Measurements from ENCODE around the gene CCDC157.

Gene CCDC157

DNA sequence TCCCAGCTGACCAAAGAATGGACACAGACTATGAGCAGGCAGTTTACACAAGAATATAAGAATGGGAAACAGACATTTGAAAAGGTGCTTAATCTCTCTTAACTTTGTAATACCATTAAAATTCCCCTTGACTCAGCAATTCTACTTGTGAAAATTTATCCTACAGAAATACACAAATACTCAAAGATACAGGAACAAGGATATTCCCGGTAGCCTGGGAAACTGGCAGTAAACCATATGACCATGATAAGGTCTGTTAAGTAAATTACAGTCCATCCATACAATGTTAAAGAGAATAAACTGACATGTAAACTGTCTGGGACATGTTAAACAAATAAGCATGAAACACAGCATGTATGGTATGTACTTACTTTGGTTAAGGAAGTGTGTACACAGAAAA, 60.0 kb downstream of the CCDC157 start:
- DNase-seq, result no peak

DNA sequence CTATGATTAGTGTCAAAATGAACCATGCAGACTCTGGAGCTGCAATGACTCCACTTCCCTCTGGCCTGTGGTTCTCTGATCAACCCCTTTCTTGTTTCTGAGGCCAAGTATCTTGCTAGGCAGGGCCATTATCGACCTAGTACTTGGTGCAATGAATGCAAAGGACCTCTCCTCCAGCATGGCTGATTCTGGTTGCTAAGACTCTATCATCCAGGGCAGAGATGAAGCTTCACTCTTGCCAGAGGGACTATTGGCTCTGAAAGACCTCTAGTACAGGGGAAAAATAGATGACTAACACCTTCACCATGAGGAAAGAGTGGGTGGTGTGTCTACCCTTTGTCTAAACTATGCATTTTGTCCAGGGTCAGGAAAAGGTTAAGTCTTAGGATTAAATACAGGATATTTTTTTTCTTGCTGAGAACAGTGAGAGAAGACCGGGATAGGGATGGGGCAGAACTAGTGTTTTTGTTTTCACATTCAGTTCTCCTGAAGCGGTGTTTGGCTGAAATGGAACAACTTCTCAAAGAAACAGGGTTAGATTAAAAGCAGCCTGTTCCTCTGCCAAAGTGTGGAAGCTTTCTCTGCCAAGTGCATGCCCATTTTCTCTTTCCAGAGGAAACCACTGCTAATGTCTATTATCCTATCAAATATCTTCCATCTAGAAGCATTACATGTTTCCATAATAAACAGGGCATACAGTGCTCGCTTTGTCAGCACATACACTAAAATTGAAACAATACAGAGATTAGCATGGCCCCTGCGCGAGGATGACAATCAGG, 63.7 kb downstream of the CCDC157 start:
- no peak for DNase-seq

DNA sequence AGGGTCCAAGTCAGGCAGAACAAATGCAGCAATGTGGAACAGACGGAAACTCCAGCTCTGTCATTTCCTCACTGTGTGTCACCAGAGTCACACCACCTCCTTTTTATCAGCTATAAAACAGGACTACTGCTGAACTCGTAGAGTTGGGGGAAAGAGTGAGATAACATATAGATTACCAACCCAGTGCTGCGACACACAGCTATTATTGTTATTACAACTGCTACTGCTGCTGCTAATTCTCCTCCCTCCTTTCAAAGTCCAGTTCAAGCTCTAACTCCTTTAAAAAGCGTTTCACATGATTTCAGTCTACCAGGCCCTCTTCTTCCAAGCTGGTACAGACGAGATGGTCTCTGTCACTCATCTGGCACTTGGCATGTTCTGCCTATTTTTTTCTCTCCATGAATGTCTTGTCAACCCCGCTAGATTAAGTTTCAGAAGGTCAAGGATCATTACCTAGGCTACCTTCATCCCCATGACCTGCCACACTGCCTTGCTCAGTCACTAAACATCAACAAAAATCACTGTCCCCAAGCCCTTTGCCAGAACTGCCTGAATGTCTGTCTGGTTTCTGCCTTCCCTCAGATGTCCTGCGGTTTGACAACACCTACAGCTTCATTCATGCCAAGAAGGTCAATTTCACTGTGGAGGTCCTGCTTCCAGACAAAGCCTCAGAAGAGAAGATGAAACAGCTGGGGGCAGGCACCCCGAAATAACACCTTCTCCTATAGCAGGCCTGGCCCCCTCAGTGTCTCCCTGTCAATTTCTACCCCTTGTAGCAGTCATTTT, 65.1 kb downstream of the CCDC157 start:
- DNase-seq, result no peak

DNA sequence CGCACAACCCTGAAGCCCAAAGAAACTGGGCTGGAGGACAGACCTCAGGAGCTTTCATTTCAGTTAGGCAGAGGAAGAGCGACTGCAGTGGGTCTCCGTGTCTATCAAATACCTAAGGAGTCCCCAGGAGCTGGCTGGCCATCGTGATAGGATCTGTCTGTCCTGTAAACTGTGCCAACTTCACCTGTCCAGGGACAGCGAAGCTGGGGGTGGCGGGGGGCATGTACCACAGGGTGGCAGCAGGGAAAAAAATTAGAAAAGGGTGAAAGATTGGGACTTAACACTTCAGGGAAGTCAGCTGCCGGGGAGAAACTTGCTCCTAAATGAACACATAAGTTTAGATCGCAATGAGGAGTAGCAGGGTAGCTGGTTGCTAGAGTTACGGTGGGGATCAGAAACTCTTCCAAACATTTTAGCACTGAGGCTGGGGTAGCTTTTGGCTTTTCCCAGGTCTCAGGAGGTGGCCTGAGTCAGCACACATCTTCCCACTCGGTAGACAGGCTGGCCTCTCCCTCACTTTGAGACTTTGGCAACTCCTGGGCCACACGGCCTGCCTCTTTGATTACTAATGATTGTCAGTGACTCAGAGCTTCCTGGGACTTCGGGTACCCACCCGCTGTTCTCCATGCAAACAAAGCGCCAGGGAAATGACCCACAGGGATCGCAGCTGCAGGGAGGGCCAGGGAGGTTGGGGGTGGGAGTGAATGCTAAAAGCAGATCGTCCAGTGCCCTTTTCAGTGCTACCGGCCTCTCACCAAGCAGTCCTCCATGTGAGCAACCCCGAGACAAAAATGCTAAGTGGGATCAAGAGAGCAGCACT, 65.9 kb downstream of the CCDC157 start:
- peak; percentile 31 for DNase-seq

DNA sequence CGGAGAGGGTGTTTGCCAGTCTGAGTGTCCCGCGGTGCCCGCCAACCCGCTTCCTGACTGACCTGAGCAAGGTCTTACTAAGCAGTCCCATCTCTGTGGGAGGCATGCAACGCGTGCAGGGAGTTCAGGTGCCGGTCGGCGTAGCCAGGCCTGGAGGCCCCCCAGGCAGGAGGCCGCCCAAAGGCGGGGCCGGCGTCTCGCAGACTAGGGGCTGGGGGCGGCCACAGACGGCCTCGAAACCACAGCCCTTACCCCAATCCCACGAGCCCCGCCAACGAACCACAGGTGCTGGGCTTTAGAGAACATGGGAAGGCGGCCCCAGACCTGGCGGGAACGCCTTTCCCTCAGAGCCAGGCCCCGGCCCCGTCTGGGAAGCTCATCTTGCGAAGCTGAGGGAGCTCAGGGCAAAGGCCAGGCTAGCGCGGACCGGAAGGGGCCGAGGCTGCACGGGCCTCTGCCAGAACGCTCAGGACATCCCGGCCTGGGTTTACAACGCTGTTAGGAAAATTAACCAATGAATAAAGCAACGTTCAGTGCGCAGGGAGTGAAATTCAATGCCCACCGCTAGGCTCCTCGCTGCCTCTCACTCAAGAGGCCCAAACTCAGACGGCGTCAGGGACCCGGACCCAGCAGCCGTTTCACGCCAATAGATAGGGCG, 66.6 kb downstream of the CCDC157 start:
- peak; percentile 40 for DNase-seq

DNA sequence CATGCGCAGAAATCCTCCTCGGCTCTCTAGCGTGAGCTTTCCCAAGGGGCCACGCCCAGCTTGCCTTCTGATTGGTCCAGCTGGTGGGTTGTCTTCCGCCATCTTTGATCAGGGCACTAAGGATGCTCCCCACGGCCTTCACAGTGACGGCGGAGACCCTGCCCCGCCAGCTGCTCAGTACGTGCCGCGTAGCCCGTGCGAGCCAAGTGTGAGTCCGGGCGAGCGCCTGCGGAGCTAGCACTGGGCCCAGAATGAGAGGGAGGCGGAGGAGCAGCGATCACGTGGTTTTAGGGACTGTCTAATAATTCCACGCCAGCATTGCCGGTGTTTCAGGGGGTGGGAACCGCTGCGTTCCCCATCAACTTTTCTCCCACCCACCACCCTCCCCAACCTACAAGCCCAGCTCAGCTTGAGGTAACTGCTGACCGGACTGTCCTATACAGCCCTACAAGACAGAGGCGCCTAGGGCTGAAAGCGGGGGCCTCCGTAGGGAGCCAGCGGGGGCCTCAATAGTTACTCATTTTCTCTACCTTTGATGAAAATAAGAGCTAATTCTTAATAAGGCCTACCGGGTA, 67.2 kb downstream of the CCDC157 start:
- DNase-seq, result peak; percentile 99

DNA sequence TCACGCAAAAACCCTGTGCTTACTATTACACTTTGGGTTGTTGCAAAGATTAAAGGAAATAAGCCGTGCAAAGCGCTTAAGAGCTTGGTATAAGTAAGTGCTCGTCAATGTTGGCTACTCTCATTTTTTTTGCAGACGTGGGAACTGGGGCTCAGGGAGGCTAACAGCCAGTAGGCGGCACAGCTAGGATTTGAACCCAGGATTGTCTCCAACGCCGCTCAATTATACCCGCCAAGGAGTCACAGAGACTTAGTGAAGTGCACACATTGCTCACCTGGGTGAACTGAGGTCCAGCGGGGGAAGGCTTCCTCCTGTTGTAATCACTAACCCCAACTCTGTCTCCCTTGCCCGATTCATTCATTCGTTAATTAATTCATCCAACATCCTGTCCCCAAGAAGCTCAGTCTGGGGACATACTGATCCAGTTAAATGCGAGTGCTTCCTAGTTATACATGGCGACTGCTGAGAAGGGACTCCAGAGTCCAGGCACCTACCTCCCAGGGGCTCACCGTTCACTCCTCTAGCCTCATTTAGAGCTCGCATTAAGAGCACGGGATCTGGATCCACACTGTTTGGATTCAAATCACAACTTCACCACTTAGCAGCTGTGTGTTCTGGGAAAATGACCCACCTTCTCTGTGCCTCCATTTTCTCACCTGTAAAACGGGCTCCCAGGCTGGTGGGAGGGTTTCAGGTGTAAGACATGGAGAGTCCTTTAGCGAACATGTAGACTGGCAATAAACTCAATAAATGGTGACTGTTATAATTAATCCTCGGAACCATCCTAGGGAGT, 67.9 kb downstream of the CCDC157 start:
- DNase-seq, result no peak

DNA sequence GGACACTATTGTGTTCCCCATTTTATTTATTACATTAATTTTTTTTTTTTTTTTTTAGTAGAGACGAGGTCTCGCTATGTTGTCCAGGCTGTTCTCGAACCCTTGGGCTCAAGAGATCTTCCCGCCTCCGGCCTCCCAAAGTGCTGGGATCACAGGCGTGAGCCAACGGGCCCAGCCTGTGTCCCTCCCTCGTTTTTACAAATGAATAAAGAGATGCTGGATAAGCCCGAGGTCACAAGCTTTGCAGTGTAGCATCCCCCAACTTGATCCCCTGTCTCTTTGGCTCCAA, 68.5 kb downstream of the CCDC157 start:
- DNase-seq, result no peak

DNA sequence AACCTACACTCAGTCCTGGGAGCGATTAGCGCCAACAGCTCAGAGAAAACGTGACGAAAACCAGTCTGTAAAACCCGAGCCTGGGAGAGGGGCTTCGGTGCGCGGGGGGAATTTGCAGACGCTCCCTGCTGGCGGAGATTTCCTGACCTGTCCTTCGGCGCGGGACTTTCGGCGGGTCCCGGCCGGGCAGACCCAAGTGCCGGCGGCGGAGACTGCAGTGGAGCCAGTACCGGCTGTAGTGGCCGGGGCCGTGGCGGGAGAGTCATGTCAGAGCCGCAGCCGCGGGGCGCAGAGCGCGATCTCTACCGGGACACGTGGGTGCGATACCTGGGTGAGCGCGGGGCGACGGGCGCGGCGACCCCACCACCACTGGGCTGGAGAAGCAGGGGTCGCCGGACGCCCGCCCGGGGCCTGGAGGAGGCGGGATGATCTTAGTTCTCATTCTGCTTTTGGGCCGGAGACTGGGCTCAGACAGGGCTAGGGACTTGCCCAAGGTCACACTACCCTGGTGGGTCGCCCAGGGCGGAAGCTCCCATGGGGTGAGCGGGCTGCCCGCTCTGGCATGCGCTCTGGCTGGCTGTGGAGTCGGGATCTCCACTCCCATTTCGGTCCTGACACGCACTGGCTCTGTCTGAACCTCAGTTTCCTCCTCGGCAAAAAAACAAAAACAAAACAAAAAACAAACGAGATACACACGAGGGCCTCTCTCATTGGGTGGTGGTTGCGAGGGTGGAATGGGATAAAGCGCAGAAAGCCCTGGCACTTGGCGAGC, 69.0 kb downstream of the CCDC157 start, which contains the start of gene MTFP1:
TSS of gene MTFP1 (plus strand) at position 153 of the 772 bp plus-strand sequence. CDS start at position 265, 112 bp downstream.
- peak; percentile 46 for DNase-seq

All from NCI-H345 (cell line).